IPS-11a (cell line): ENCODE results near the gene KLHL4.
A peak's percentile ranks its signal among the peaks of the same experiment; 100 is the strongest.
"Not testable (repeated sequence)": the region's sequence is repeated elsewhere in the genome, so short reads cannot be mapped to it uniquely, and the experiment has no call there.

Source experiments
- H3K4me3 ChIP-seq: one replicate; pipeline ENCODE4 v1.5.1; 2013; ENCODE audit warnings: low read depth, low read length, control low read depth

Gene KLHL4

GRCh38 chrX:87517571-87518141 is at the start of gene KLHL4:
Gene KLHL4 (plus strand): TSS chrX:87517802. CDS start chrX:87517894, 92 bp downstream.
- peak within 1 kb of the TSS; percentile 45 for H3K4me3 ChIP-seq

- no peak overlapping the region for H3K4me3 ChIP-seq
Measured at GRCh38 chrX:87468941-87469340, 48.7 kb upstream of the KLHL4 start.

- H3K4me3 ChIP-seq, result no peak overlapping the region
Measured at GRCh38 chrX:87475793-87476192, 41.8 kb upstream of the KLHL4 start.

GRCh38 chrX:87478703-87479102 is 38.9 kb upstream of the KLHL4 start:
- H3K4me3 ChIP-seq, result not testable (repeated sequence)

- no peak overlapping the region for H3K4me3 ChIP-seq
Measured at GRCh38 chrX:87489071-87489470, 28.5 kb upstream of the KLHL4 start.

- no peak overlapping the region for H3K4me3 ChIP-seq
Measured at GRCh38 chrX:87515836-87516235, 1.8 kb upstream of the KLHL4 start.

- H3K4me3 ChIP-seq, result no peak overlapping the region
Measured at GRCh38 chrX:87516717-87517121, 883 bp upstream of the KLHL4 start.

- peak overlapping the region; percentile 45 for H3K4me3 ChIP-seq
Measured at GRCh38 chrX:87518504-87518903, 902 bp downstream of the KLHL4 start.

- H3K4me3 ChIP-seq, result no peak overlapping the region
Measured at GRCh38 chrX:87525771-87526229, 8.2 kb downstream of the KLHL4 start.

GRCh38 chrX:87526281-87526680 is 8.7 kb downstream of the KLHL4 start:
- no peak overlapping the region for H3K4me3 ChIP-seq

- no peak overlapping the region for H3K4me3 ChIP-seq
Measured at GRCh38 chrX:87528487-87528886, 10.9 kb downstream of the KLHL4 start.

- H3K4me3 ChIP-seq, result no peak overlapping the region
Measured at GRCh38 chrX:87571964-87572363, 54.4 kb downstream of the KLHL4 start.

GRCh38 chrX:87572901-87573300 is 55.3 kb downstream of the KLHL4 start:
- H3K4me3 ChIP-seq, result no peak overlapping the region

- H3K4me3 ChIP-seq, result no peak overlapping the region
Measured at GRCh38 chrX:87578978-87579377, 61.4 kb downstream of the KLHL4 start.

GRCh38 chrX:87580862-87581261 is 63.3 kb downstream of the KLHL4 start:
- H3K4me3 ChIP-seq, result no peak overlapping the region

GRCh38 chrX:87582453-87582852 is 64.9 kb downstream of the KLHL4 start:
- no peak overlapping the region for H3K4me3 ChIP-seq

GRCh38 chrX:87583679-87584078 is 66.1 kb downstream of the KLHL4 start:
- H3K4me3 ChIP-seq, result no peak overlapping the region

GRCh38 chrX:87616371-87616770 is 98.8 kb downstream of the KLHL4 start:
- H3K4me3 ChIP-seq, result no peak overlapping the region

GRCh38 chrX:87621697-87622096 is 104.1 kb downstream of the KLHL4 start:
- H3K4me3 ChIP-seq, result no peak overlapping the region

GRCh38 chrX:87626996-87627395 is 109.4 kb downstream of the KLHL4 start:
- no peak overlapping the region for H3K4me3 ChIP-seq

GRCh38 chrX:87634361-87634760 is 116.8 kb downstream of the KLHL4 start:
- H3K4me3 ChIP-seq, result no peak overlapping the region

- no peak overlapping the region for H3K4me3 ChIP-seq
Measured at GRCh38 chrX:87636533-87636932, 118.9 kb downstream of the KLHL4 start.

- not testable (repeated sequence) for H3K4me3 ChIP-seq
Measured at GRCh38 chrX:87641439-87641838, 123.8 kb downstream of the KLHL4 start.
